SU-DHL-6 (cell line): ENCODE results near the gene MED6.

Source experiments
- H2AFZ ChIP-seq: fragments of 200-600 bp; sonication (generic); 2 replicates; pipeline ENCODE4 v1.6.1; 2014; ENCODE audit warnings: low read depth, mild to moderate bottlenecking, moderate library complexity, mixed read lengths, antibody characterized with exemption, low read length; ENCODE audit not compliant: severe bottlenecking
- H3F3A ChIP-seq: fragments of 200-600 bp; shearing (Covaris generic); 2 replicates; pipeline ENCODE4 v1.6.0; 2016; ENCODE audit warnings: antibody characterized with exemption, mild to moderate bottlenecking; ENCODE audit not compliant: insufficient read depth
- H3K27ac ChIP-seq: fragments of 200-600 bp; sonication (generic); 2 replicates; pipeline ENCODE4 v1.5.1; 2016; ENCODE audit warnings: low read depth, mild to moderate bottlenecking, low read length, moderate library complexity, mixed read lengths
- H3K27me3 ChIP-seq: fragments of 200-600 bp; sonication (generic), shearing (Covaris generic); 2 replicates; pipeline ENCODE4 v1.6.0; 2014; ENCODE audit warnings: mild to moderate bottlenecking, low read length
- H3K36me3 ChIP-seq: fragments of 200-600 bp; sonication (generic); 2 replicates; pipeline ENCODE4 v1.6.1; 2014; ENCODE audit warnings: mild to moderate bottlenecking, low read length, mixed read lengths
- H3K4me2 ChIP-seq: fragments of 300-600, 200-600 bp; shearing (Covaris generic), sonication (generic); 2 replicates; pipeline ENCODE4 v1.6.0; 2014; ENCODE audit warnings: low read length, low read depth, mild to moderate bottlenecking; ENCODE audit not compliant: poor library complexity, severe bottlenecking
- H3K4me3 ChIP-seq: fragments of 200-600 bp; sonication (generic); 2 replicates; pipeline ENCODE4 v1.5.1; 2014; ENCODE audit warnings: antibody characterized with exemption, low read length, mild to moderate bottlenecking, mixed read lengths; ENCODE audit not compliant: insufficient read depth, poor library complexity, severe bottlenecking
- H3K79me2 ChIP-seq: fragments of 200-600 bp; sonication (generic); 2 replicates; pipeline ENCODE4 v1.6.1; 2014; ENCODE audit warnings: mild to moderate bottlenecking, low read length, moderate library complexity; ENCODE audit not compliant: insufficient read depth
- H3K9ac ChIP-seq: fragments of 200-600 bp; sonication (generic); 2 replicates; pipeline ENCODE4 v1.7.0; 2014; ENCODE audit warnings: mild to moderate bottlenecking, low read length
- H3K9me2 ChIP-seq: fragments of 200-600 bp; sonication (generic); replicated peaks from 2 replicates; pipeline ENCODE4 v1.6.1; 2014; ENCODE audit warnings: low read length; ENCODE audit not compliant: insufficient read depth
- H3K9me3 ChIP-seq: fragments of 200-600 bp; sonication (generic); 2 replicates; pipeline ENCODE4 v1.6.1; 2014; ENCODE audit warnings: low read length, mixed read lengths; ENCODE audit not compliant: insufficient read depth
- H4K20me1 ChIP-seq: fragments of 200-600 bp; sonication (generic); 2 replicates; pipeline ENCODE4 v1.6.1; 2014; ENCODE audit warnings: low read depth, mild to moderate bottlenecking, antibody characterized with exemption, low read length, moderate library complexity, mixed read lengths
- CTCF ChIP-seq: fragments of 200-600 bp; sonication (generic); IDR thresholded peaks from one replicate; pipeline ENCODE4 v1.5.1; 2017; ENCODE audit warnings: antibody characterized with exemption, mild to moderate bottlenecking, low read length, moderate library complexity; ENCODE audit not compliant: insufficient read depth, poor library complexity, severe bottlenecking
- EZH2phosphoT487 ChIP-seq: fragments of 200-600 bp; sonication (generic), shearing (Covaris generic); conservative IDR thresholded peaks from 2 replicates; pipeline ENCODE4 v1.6.1; 2018; ENCODE audit warnings: mild to moderate bottlenecking, antibody characterized with exemption, low read length, moderate library complexity, mixed read lengths

MED6 gene

GRCh38 chr14:70567791-70568190, 32.7 kb downstream of the MED6 start:
- H3K4me2 ChIP-seq, result no peak overlapping the region
- no peak overlapping the region for H3K4me3 ChIP-seq
- no peaks in the 10 kb centered on the region for H3K27me3 ChIP-seq
- TF ChIP-seq CTCF (peak; percentile 44), EZH2phosphoT487 (no peak)
- no peak overlapping the region for H3K27ac ChIP-seq
- no peaks in the 10 kb centered on the region for H3F3A ChIP-seq
- H4K20me1 ChIP-seq, result no peaks in the 10 kb centered on the region
- H2AFZ ChIP-seq, result no peak overlapping the region
- 0 out of 2 replicates have a peak, but pooled peaks cover 3% of the 10 kb centered on the region for H3K9me3 ChIP-seq
- no peak overlapping the region for H3K9ac ChIP-seq
- no peaks in the 10 kb centered on the region for H3K9me2 ChIP-seq
- peaks cover 23% of the 10 kb centered on the region; the same call in 1 of the 2 replicates for H3K36me3 ChIP-seq
- H3K79me2 ChIP-seq, result 0 out of 2 replicates have a peak, but pooled peaks cover 5% of the 10 kb centered on the region

- no peak overlapping the region for H3K4me3 ChIP-seq
- no peaks in the 10 kb centered on the region for H4K20me1 ChIP-seq
- peaks cover 10% of the 10 kb centered on the region; the same call in 1 of the 2 replicates for H3K9me3 ChIP-seq
- H3K27ac ChIP-seq, result no peak overlapping the region
- no peaks in the 10 kb centered on the region for H3F3A ChIP-seq
- H3K27me3 ChIP-seq, result no peaks in the 10 kb centered on the region
- 0 out of 2 replicates have a peak, but pooled peaks cover 1% of the 10 kb centered on the region for H3K79me2 ChIP-seq
- no peaks in the 10 kb centered on the region for H3K9me2 ChIP-seq
- H2AFZ ChIP-seq, result no peak overlapping the region
- H3K4me2 ChIP-seq, result no peak overlapping the region
- no peak overlapping the region for H3K9ac ChIP-seq
- TF ChIP-seq EZH2phosphoT487, result no peak
- TF ChIP-seq CTCF, result no peak
- H3K36me3 ChIP-seq, result peaks cover 31% of the 10 kb centered on the region
These were observed 36.6 kb downstream of the MED6 start for GRCh38 chr14:70563869-70564268.

- Histone ChIP-seq H4K20me1 (no peaks in the 10 kb centered on the region), H3K79me2 (no peaks in the 10 kb centered on the region), H3K9ac (no peak overlapping the region), H3K9me2 (no peaks in the 10 kb centered on the region), H3F3A (no peaks in the 10 kb centered on the region), H3K27ac (no peak overlapping the region), H3K9me3 (peaks cover 10% of the 10 kb centered on the region; the same call in 1 of the 2 replicates), H3K4me2 (no peak overlapping the region), H3K36me3 (peaks cover 31% of the 10 kb centered on the region), H3K4me3 (no peak overlapping the region), H2AFZ (no peak overlapping the region), H3K27me3 (no peaks in the 10 kb centered on the region)
- TF ChIP-seq CTCF (no peak), EZH2phosphoT487 (no peak)
These were observed 37.0 kb downstream of the MED6 start for GRCh38 chr14:70563417-70563816.

GRCh38 chr14:70558356-70558755, 42.1 kb downstream of the MED6 start:
- TF ChIP-seq EZH2phosphoT487 (no peak), CTCF (no peak)
- Histone ChIP-seq H3K9ac (no peak overlapping the region), H2AFZ (no peak overlapping the region), H3K4me2 (no peak overlapping the region), H4K20me1 (no peaks in the 10 kb centered on the region), H3K27me3 (no peaks in the 10 kb centered on the region), H3K4me3 (no peak overlapping the region), H3K27ac (no peak overlapping the region), H3K9me3 (peaks cover 10% of the 10 kb centered on the region; the same call in 1 of the 2 replicates), H3K79me2 (no peaks in the 10 kb centered on the region), H3K36me3 (peaks cover 14% of the 10 kb centered on the region), H3F3A (no peaks in the 10 kb centered on the region), H3K9me2 (no peaks in the 10 kb centered on the region)
